LoVo (cell line): Measurements from ENCODE around the gene RIBC2.
"Not testable (repeated sequence)": the region's sequence is repeated elsewhere in the genome, so short reads cannot be mapped to it uniquely, and the experiment has no call there.

ENCODE experiments used
- DNase-seq: peaks from one replicate; pipeline ENCODE4 v3.0.0-alpha.2; 2016; ENCODE audit warnings: low spot score

The RIBC2 gene

DNA sequence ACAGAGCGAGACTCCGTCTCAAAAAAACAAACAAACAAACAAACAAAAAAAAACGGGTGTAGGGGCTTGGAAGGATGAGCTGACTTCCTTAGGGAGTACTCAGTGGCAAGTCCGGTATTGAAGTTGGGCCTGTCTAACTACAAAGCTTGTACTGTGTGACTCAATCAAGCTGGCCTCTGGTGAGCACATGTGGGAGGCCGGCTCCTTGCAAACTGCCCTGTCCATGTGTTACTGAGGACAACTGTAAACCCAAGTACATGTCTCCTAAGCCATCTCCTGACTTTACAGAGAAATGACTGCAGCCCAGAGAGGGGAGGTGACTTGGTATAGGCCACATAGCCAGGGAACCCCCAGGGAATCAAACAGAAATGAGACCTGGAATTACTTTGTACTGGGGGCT lies 11.6 kb downstream of the RIBC2 start:
- DNase-seq = no peak

DNA sequence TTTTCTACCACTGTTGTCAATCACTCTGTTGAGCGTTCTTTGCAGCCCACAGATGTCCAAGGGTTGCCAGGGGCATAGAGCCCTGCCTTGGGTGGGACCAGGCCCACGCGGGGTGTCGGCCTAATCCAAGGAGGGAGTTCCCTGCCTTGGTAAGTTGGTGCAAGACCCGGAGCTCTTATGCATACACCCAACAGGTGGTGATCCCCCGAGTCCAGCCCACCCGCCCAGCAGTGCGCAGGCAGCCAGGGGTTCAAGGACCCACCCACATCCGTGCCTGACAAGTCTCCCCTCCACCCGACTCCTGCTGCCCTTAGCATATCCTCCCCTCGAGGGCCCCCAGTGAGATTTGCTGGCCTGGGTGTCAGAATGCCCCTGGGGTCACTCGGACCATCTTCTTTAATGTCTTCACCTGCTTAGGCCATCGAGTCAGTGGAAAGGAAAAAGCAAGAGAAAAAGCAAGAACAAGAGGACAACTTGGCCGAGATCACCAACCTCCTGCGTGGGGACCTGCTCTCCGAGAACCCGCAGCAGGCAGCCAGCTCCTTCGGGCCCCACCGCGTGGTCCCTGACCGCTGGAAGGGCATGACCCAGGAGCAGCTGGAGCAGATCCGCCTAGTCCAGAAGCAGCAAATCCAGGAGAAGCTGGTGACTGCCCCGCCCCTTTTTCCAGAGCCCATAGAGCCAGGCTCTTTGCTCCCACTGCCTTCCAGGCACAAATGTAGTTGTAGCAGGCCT lies 12.2 kb downstream of the RIBC2 start:
- no peak for DNase-seq

GRCh38 chr22:45426387-45426786 lies 12.9 kb downstream of the RIBC2 start:
- no peak for DNase-seq

- DNase-seq = no peak
These were observed 13.6 kb downstream of the RIBC2 start for GRCh38 chr22:45427114-45427513.

DNA sequence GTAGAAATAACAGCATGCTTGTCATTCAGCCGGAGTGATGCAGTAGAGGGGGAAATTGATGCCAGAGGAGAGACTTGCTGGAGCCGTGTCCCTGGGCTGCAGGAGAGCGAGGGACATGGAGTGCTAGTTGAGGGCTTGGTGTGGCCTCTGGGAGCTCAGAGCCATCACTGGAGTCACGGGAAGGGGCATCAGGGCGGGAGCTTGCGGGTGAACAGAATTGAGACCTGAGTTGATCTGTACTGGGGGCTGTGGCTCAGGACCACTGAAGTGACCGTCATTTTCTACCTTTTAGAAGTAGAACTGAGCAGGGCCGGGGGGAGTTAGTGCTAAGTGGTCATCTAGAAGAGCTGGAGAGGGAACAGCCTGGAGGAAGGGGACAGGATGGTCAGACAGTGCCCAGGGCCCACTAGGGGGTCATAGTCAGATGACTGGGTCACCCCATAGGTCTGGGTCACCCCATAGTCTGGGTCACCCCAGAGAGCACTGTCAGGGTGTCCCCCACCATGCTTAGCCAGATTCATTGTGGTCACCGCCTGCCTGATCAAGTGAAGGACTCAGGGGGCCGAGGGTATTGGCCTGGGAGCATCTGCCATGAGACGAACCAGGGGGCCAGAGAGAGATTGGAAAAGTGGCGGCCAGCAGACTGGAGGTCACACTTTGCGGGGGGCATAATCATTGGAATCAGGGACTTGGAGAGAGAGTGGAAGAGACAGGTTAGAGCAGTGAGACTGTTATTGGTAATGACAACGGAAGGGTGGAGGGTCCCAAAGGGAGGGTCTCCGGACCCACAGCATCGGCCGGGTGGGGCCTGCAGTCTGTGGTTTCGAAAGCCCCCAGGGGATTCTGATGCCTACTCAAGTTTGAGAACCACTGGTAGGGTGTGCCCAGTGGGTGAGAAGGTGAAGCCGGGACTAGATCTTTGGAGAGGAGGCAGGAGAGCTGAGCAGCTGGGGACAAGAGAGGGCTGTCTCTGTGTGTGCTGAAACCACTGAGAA lies 15.2 kb downstream of the RIBC2 start:
- no peak for DNase-seq

GRCh38 chr22:45429424-45429823 lies 15.9 kb downstream of the RIBC2 start:
- DNase-seq = no peak

DNA sequence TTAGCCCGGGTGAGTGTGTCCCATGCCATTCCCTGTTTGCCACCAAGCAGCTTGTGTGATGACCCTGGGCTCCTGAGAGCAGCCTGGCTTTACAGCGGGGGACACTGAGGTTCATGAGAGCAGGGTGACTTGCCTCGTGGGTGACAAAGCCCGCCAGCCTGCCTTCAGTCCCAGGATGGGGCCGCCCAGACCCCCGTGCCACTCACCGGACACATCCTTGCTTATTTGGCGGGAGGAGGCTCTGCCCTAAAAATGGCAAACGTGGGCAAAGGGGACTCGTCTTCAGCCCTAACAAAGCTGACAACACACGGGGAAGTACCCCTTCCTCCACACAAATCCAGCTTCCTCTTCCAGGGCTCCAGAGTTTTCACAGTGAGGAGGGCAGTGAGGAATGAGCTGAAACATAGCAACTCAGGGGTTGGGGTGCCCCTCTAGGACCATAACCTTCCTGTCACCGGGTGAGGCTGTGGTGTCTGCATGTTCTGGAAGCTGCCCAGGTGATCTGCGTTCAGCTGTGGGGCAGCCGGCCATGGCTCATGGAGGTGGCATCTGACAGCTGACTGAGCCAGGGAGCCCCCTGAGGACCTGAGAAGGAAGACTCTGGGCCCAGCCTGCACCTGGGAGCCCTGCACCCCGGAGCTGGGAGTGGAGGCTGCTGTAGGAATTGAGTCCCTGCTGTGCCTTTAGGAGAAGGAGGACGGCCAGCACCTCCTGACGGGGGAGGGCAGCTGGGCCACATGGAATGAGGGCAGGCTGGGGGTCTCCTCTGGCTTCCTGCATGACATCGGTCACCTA lies 16.7 kb downstream of the RIBC2 start:
- DNase-seq = no peak

DNA sequence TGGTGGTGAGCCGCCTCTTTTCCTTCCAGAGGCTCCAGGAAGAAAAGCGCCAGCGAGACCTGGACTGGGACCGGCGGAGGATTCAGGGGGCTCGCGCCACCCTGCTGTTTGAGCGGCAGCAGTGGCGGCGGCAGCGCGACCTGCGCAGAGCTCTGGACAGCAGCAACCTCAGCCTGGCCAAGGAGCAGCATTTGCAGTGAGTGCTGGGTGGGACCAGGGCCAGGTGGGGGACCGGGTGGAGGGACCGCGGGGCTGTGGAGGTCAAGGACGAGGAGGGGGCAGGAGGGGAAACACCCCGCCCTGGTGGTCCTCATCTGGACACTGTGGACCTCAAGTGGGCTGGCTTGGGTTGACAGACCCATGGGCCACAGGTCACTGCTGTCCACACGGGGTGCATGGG lies 17.4 kb downstream of the RIBC2 start:
- no peak for DNase-seq

GRCh38 chr22:45434981-45435380 lies 21.5 kb downstream of the RIBC2 start:
- DNase-seq = no peak

DNA sequence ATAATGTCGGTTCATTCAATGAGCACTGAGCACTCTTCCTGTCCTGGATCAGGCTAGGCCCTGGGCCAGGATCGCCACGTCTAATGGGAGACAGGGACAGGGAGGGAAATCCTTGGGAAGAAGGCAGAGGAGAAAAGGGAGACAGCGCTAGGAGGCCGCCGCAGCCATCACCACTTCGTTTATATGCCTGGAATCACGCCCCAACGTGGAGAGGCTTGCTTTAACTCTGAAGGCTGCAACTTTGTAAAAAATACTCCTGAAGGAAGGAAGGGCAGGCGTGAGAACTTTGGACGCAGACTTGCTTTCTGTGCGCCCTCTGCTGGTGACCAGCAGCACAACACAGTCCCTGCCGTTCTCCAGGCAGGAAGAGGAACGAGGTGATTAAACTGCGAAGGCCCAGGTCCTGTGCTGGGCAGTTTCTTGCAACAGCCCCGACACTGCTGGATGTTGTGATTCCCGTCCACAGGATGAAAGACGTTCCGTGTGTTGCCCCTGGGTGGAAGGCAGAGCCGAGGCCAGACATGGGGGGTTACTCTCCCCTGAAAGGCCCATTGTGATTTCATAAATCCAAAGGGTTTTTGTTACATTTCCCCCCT lies 22.1 kb downstream of the RIBC2 start:
- DNase-seq = peak; percentile 88

GRCh38 chr22:45436871-45437517 lies 23.5 kb downstream of the RIBC2 start:
- not testable (repeated sequence) for DNase-seq

DNA sequence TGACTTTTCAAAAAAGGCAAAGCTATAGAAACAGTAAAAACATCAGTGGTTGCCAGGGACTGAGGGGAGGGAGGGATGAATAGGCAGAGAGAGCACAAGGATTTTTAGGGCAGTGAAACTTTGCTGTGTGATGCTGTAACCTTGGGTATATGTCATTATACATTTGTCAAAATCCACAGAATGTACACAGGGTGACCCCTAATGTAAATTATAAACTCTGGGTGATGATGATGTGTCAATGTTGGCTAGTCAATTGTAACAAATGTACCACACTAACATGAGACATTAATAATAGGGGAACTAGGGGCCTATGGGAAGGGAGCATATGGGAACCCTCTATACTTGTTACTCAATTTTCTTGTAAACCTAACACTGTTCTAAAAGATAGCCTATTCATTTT lies 24.8 kb downstream of the RIBC2 start:
- no peak for DNase-seq

GRCh38 chr22:45440688-45441087 lies 27.2 kb downstream of the RIBC2 start:
- not testable (repeated sequence) for DNase-seq

DNA sequence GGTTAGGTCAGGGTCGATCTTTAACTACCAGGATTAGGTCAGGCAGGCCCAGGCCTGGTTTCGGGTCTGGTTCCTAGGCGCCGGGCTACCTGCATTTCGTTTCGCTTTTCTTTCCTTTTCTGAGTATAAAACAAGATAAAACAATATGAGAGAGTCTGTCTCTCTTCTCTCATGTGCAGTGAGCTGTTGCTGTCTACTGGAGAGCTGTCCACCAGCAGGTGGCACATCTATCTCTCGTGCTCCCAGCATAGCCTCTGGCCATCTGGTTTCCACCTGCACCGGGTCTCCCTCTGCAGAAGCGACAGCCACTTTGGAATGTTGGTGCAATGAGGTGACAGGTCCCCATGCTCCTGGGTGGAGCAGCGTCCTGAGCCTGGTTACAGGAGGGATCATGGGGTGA lies 27.6 kb downstream of the RIBC2 start:
- DNase-seq = peak; percentile 66

- no peak for DNase-seq
These were observed 28.6 kb downstream of the RIBC2 start for GRCh38 chr22:45442116-45442515.

DNA sequence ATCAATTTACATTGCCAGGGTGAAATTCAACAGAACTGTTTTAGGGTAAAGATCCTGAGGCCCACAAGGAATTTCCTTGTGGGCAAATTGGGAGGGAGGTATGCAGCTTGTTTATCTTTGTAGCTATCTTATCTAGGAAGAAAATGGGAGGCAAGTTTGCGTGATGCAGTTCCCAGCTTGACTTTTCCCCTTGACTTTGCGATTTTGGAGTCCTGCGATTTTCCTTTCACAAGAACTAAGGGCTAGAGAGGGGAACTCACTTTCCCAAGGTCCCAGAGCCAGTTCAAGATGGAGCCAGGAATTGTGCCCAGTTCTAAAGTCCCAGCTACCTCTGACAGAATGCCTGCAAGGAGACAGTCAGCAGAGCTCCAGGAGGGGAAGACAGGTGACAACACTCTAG lies 30.7 kb downstream of the RIBC2 start:
- DNase-seq = no peak

DNA sequence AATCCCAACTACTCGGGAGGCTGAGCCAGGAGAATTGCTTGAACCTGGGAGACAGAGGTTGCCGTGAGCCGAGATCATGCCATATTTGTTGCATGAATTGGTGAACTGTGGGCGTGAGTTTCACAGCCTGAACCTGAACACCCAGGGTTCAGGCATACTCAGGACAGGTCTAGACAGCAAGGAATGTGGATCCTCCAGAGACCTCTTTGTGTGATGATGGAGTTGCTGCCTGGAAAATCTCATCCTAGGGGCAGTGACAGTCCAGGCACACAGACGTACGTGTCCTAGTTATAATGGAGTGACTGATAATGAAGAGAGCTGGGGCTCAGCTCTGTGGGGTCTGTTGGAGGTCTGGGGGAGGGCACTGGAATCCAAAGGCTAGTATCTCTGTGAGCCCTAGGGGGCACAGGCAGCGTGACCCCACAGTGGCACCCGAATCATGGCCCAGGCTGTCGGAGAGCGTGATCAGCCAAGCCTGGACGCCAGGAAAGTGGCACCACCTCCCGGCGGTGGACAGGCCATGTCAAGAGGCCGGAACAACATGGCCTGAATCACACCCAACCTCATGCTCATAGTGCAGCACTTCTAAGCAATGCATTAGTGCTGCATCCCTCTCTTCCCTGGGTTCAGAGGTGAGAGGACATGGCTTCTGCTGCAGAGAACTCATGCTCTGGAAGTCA lies 31.7 kb downstream of the RIBC2 start:
- DNase-seq = no peak

DNA sequence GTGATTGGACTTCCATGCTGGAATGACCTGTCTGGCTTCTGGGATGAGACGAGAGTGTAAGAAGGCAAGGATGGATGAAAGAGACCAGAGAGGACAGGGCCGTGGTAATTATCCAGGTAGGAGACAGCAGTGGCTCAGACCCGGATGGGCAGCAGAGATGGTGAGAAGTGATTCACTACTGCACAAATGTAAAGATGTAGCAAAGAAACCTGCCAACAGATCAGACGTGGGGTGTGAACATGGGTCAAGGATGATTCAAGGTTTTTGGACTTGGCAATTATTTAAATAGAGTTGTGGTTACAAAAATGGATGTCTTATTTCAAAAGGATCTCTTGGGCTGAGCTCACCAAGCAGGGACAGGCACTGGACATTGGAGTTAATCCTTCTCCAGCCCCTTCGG lies 32.7 kb downstream of the RIBC2 start:
- no peak for DNase-seq

GRCh38 chr22:45447596-45447995 lies 34.1 kb downstream of the RIBC2 start:
- DNase-seq = not testable (repeated sequence)

- no peak for DNase-seq
These were observed 34.9 kb downstream of the RIBC2 start for GRCh38 chr22:45448431-45448830.

DNA sequence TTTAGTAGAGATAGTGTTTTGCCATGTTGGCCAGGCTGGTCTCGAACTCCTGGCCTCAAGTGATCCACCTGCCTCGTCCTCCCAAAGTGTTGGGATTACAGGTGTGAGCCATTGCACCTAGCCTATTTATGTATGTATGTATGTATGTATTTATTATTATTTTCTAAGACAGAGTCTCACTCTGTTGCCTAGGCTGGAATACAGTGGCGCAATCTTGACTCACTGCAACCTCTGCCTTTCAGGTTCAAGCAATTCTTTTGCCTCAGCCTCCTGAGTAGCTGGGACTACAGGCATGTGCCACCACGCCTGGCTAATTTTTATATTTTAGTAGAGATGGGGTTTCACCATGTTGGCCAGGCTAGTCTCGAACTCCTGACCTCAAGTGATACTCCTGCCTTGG lies 35.9 kb downstream of the RIBC2 start:
- not testable (repeated sequence) for DNase-seq
